C4-2B (cell line): Measurements from ENCODE around the gene STIM1.

ENCODE experiments used
- H3K27ac ChIP-seq: fragments of 450-650 bp; 2 replicates; pipeline ENCODE4 v1.5.1; 2017
- ZFX ChIP-seq: fragments of 450-650 bp; IDR thresholded peaks from 2 replicates; pipeline ENCODE4 v1.6.1; 2017
- TF ChIP-seq, protein P1 (sequence below): fragments of 450-650 bp; conservative IDR thresholded peaks from 2 replicates; pipeline ENCODE4 v1.5.1; 2017; ENCODE audit warnings: mild to moderate bottlenecking

Gene STIM1

DNA sequence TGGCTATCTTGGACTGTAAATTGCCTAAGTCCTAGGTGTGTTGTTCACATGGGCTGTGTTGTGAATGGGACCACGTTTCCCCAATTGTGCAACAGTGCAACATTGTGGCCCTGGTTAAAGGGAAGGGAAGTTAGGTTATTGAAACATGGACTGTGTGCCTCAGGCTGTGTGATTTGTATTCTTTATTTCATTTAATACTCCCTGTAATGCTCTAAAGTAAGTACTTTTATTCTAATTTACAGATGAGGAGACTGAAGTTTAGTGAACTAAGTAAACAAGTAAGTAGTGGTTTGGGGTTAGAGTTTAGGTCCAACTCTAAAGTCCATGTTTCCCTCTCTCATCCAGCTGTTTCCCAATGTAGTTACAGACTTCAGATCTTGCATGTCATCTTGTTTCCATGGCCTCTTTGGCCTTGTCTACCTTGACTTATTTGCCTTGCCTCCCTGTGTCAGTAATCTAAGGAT is 77.7 kb downstream of the STIM1 start:
- TF ChIP-seq, protein P1, sequence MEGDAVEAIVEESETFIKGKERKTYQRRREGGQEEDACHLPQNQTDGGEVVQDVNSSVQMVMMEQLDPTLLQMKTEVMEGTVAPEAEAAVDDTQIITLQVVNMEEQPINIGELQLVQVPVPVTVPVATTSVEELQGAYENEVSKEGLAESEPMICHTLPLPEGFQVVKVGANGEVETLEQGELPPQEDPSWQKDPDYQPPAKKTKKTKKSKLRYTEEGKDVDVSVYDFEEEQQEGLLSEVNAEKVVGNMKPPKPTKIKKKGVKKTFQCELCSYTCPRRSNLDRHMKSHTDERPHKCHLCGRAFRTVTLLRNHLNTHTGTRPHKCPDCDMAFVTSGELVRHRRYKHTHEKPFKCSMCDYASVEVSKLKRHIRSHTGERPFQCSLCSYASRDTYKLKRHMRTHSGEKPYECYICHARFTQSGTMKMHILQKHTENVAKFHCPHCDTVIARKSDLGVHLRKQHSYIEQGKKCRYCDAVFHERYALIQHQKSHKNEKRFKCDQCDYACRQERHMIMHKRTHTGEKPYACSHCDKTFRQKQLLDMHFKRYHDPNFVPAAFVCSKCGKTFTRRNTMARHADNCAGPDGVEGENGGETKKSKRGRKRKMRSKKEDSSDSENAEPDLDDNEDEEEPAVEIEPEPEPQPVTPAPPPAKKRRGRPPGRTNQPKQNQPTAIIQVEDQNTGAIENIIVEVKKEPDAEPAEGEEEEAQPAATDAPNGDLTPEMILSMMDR, result no peak
- no peak for TF ChIP-seq ZFX
- H3K27ac ChIP-seq, result no peak overlapping the region

DNA sequence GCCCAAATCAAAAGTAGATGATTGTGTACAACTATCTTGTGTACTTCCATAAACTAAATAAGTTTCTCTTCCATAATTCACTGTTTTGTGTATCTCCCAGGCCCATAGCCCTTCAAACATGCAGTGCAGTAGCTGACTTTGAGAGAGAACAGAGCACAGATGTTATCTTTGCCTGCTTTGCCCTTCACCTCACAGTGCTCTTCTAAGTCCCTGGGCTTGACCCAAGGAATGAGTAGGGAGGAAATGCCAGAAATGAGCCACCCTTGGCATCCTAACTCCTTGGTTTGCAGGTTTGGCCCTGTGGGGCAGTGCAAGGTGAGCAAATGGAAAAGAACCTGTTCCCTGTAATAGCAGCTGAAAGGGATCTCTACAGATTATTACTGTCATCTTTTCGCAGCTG is 79.2 kb downstream of the STIM1 start:
- H3K27ac ChIP-seq, result no peak overlapping the region
- TF ChIP-seq, protein P1, result no peak
- no peak for TF ChIP-seq ZFX

DNA sequence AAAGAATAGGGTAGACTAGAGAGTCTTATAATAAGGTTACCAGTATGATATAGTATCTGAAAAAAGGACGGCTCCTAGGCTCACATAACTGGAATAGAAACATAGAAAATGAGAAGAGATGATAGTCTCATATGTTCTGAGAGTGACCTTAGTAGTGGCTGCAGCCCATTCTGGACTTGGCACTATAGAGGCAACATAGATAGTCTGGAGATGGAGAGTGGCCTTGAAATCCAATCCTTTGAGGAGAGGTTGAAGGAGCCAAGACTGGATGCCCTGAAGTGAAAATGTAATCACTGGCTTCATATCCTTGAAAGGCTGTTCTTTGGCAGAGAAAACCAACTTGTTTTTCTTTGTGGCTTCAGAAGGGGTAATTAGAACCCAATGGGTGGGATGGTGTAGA is 81.1 kb downstream of the STIM1 start:
- TF ChIP-seq, protein P1, result no peak
- no peak for TF ChIP-seq ZFX
- H3K27ac ChIP-seq, result no peak overlapping the region

DNA sequence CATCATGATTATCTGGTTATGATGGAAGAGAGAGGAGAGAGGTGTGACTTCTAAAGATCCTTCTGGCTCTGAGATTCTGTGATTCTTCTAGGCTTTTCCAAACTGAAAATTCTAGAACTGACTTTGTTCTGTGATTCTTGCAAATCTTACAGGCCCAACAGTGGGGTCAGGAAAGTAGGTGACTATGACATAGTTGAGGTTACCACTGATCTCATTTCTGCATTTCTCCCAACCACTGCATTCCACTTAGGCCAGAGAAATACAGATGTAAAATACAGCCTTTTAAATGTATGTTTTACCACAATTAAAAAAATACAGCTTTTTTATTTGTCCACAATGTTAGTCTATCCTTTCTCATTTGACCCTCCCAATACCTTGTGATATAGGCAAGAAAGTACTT is 83.7 kb downstream of the STIM1 start:
- no peak for TF ChIP-seq ZFX
- TF ChIP-seq, protein P1, result no peak
- no peak overlapping the region for H3K27ac ChIP-seq

DNA sequence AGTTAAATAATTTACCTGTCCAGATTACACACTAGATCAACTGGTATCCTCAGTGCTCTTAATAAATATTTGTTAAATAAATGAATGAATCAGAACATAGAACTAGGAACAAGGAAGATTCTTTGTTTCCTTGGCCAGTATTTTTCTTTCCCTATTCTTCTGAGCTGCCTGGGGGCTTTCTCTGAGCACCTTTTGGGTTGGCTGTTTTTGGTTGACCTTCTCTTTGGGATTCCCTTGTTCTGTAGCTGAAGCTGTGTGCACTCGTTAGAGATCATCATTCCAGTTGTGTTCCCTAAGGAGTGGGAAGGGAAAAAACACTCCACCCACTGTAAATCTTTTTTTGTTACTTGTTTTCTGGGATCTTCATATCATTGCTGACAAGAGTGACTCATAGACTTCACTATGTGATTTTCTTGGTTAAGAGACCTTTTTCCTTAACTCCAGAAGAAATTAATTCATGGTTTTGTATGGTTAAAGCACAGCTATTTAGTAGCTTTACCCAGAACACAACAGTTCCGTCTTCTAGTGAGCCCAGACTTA is 84.3 kb downstream of the STIM1 start:
- TF ChIP-seq, protein P1, result no peak
- no peak for TF ChIP-seq ZFX
- no peak overlapping the region for H3K27ac ChIP-seq

DNA sequence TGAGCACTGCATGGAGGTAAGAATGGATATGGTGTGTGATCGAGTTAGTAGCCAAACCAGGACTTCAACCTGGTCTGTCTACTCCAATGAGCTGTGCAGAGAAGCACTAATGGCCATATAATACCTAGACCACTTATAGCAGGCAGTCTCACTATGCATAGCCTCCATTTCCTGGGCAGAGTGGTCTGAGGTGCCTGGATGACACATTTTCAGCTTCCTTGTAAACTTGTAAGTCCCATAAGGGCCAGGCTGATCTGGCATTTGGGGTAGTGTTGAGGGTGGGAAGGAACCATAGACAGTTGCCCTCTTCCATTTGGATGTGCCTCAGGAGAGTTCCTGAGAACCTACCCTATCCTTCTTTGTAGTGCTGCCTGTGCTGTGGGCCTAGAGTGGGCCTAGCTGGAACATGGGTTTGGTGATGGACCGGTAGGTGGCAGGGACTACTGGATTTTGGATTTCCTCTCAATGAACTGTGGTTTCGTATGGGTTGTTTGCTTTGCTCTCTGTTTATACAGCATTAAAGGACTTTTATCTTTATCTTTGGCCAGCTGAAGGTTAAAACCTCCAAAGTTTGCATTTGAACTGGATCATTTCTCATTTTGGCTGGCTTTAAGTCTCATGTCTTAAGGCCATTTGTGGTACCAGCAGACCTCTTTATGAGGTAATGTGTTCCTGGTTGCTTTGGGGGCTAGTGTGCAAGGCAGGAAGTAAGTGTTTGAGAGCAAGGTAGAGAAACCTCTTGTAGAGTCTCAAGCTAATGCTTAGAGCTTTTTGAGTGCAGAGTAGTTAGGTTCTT is 86.9 kb downstream of the STIM1 start:
- H3K27ac ChIP-seq, result no peak overlapping the region
- TF ChIP-seq, protein P1, result 0 out of 2 replicates have a peak, but pooled peaks have one; percentile 10
- no peak for TF ChIP-seq ZFX

DNA sequence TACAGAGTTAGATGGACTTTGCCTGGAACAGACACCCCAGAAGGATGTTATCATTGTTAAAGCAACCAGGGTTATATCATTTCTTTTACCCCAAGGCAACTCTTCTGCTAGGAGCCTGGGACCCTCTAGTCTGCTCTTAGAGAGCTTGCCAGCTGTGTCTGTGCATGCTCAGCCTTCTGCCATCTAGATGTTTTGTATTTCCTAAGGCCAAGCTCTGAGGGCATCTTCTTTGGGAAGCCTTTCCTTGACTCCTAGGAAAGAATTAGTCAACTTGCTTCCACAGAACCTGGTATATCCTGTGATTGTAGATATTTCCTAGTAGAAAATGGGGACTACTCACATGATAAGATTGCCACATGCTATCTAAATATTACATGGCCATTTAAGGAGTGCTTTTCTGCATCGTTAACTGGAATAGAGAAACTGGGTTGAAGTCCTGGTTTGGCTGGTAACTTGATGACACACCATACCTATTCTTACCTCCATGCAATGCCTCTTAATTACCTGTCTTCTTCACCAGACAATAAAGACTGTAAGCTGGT is 87.6 kb downstream of the STIM1 start:
- no peak overlapping the region for H3K27ac ChIP-seq
- TF ChIP-seq, protein P1, result no peak
- no peak for TF ChIP-seq ZFX
